DMS79 treated with DMSO at 0.1 percent for 48 hours (cell line): ENCODE data around the gene HDAC3.
A peak's percentile ranks its signal among the peaks of the same experiment; 100 is the strongest.

Experiments
- DNase-seq: peaks from one replicate; lab custom pipeline; 2025; lab: John Stamatoyannopoulos, UW

HDAC3 gene

DNA sequence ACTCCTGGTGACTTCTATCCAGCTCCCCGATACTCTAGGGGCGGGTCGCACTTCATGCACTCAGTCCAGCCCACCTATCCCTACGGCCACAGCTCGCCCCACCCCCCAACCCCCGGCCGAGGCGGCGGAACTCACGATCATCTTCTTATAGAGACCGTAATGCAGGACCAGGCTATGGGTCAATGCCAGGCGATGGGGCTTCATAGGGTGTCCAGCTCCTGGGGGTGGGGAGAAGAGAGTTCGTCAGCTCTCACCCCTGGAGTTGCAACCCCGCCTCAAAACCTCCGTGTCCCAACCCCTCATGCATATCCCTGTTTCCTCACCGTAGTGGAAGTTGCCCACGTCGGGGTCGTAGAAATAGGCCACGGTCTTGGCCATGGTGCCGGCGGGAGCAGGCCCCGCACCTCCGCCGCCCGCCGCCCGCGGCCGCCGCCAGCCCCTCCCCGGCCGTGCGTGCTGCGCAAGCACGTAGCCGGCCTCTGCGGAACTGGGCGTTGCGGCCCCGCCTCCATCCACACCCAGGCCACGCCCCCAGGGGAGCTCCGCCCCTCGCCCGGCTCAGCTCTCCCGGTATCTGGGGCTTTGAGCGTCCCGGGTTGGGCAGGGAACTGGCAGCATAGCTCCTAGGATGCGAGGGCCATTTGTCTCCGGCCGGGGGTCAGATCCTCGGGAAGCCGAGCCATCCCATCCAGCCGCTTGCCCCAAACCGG lies at the start of gene HDAC3, which contains the start of gene RELL2:
Gene HDAC3 (minus strand): TSS at position 437 of the 710 bp plus-strand sequence. CDS start 59 bp downstream, at position 378.
Gene RELL2 (plus strand): TSS at position 585 of the 710 bp plus-strand sequence. CDS start 1,229 bp downstream, outside the sequence.
- DNase-seq, result peak; percentile 59

DNA sequence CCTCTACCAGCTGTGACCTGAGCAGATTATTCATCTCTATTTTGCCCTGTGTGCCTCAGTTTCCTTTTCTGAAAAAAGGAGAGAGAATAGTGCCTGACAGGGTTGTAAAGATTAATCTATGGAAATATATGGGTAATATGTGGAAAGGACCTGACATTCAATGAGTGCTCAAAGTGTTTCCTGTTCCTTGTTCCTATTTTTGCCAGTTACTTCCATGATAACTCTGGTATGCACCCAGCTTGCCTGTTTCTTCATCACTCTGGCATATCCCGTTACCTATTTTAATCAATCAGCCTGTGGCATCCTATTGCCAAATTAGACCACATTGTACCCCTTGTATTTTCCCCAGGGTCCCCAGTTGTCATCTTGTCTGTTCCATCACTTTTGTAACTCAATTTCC lies 48.9 kb upstream of the HDAC3 start:
- no peak for DNase-seq

DNA sequence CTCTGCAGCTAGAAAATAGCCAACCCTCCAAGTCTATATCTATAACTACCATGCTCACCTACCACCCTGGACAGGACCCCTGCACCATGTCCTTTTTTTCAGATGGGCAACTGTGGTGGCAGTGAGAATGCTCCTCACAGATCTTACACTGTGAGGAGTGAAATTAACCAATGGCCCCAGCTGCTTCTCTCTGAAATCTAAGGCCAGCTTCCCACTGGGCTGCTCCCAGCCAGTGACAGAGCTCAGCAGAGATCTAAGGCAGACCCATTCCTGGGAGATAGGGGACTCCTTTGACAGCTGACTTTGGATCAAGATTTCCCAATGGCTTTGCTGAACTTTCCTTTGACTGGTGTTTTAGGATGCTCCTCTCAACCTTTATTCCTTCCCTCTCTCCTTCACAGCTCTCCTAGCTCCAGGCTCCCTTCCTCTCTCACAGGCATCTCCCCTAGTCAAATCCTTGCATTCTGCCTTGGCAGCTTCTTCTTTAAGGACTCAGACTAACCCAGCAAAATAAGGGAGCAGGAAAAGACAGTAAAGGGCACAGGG lies 47.0 kb upstream of the HDAC3 start:
- no peak for DNase-seq

DNA sequence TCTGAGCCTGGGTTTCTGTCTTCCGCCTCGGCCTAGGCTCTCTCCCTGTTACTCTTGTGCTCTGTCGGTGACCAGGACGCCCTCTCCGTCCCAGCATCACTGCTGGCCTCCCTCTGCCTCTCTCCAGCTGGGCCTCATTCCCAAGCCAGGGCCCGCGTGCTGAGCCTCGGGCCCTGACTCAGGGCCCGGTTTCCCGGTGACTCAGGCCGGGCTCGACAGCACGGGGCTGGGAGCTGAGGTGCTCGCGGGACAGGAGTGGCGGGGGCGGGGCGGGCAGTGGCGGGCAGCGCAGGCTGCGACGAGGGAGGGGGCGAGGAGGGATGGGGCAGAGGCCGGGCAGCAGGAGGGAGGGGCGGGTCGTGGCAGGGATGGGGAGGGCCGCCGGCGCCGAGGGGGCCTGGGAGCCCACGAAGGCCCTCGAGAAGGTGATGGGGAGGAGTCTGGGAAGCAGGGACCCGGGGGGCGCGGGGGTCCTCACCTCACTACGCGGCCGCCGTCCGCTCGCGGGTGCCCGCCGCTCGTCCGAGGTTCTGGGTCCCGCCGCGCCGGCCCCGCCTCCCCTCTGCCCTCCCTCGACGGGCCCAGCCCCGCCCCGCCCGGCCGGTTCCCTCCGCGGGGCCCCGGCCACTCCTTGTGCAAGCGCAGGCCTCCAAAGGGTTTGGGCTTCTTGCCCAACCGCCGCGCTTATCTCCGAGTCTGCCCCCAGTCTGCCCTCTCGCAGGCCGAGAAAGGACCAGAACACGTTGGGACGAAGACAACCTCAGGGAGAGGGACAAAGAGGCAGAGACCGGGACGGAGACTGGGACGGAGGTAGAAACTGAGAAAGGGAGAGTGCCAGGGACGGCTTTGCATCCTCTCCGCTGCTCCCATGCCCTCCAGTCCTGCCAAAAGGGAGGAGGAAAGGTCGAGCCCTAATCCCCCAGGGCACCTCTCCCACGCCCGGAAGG lies 45.3 kb upstream of the HDAC3 start, which contains the start of gene ARAP3:
Gene ARAP3 (minus strand): TSS at position 536 of the 947 bp plus-strand sequence. CDS start 1,744 bp downstream, outside the sequence.
- peak; percentile 11 for DNase-seq

DNA sequence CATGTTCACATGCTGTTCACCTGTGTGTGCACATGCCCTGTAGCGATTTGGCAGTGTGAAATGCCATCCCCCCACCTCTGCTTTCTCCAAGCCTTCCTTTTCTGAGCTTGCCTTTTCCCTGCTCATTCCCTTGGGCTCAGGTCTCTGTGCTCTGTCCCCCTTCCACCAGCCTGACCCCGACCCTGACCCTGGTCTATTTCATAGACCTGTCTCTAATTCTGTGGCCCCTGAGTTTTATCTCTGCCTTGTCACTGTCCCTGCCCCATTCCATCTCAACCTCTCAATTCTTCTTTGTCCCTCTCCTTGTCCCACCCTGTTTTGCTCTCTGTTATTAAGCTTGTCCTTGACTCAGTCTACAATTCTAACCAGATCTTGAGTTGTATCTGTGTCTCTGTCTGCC lies 44.6 kb upstream of the HDAC3 start:
- DNase-seq, result no peak

DNA sequence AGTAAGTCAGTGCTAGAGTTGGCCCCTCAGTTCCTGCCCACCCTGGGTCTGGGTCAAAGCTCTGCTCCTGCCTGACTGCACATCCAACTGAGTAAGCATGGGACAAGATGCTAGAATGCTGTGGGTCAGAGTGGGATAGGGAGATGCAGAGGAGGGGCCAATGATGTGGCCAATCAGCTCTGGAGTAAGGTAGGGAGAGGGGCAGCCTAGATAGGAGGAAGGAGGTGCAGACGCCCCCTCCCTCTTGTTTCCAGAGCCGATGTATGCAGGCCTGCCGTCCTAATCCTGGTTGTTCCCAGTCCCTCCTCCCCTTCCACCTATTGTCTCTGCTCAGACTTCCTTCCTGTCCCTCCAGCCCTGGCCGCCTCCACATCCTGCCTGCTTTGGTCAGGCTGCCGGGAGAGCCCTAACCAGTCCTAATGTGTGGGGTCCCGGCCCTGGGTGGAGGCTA lies 44.1 kb upstream of the HDAC3 start:
- no peak for DNase-seq

DNA sequence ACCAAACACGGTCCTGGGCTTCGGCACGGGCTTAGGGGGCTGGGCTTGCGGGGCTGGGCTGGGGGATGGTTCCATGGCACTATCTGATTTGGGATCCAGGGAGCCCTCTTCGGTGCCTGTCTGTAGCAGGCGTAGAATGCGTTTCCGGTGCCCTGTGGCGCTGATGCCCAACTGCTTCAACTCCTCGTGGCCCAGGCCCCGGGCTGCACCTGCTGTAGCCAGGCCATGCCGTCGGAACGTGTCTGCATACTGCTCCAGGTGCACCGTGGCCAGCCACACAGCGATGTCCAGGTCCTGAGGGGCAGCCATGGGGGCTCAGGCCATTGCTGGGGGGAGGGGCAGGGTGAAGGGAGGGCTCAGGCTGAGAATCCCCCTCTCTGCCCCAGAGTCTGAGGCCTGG lies 43.5 kb upstream of the HDAC3 start:
- no peak for DNase-seq

DNA sequence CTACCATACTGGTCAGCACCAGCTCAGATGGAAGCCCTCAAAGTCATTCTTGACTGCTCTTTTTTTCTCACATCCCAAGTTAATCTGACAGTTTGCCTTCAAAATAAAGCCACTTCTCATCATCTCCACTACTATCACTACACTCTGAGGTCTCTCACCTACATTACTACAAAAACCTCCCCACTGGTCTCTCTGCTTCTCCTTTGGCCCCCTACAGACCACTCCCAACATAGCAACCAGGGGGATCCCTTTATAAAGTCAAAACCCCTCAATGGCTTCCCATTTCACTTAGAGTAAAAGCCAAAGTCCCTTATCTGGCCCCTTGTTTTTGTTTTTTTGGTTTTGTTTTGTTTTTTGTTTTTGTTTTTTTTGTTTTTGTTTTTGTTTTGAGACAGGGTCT lies 40.8 kb upstream of the HDAC3 start:
- no peak for DNase-seq

DNA sequence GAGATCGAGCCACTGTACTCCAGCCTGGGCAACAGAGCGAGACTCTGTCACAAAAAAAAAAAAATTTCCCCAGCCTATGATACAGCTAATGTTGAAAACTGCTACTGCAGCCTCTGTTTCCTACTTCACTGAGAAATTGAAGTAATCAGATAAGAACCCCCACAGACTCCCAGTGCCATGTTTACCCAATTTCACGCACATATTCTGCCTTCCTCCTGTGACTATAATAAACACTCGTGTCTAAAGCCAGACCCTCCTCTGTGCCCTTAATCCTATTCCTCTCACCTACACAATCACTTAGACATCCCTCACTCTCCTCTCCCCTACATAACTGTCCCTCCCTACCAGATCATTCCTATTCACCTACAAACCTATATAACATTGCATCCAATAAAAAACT lies 39.0 kb upstream of the HDAC3 start:
- DNase-seq, result no peak

DNA sequence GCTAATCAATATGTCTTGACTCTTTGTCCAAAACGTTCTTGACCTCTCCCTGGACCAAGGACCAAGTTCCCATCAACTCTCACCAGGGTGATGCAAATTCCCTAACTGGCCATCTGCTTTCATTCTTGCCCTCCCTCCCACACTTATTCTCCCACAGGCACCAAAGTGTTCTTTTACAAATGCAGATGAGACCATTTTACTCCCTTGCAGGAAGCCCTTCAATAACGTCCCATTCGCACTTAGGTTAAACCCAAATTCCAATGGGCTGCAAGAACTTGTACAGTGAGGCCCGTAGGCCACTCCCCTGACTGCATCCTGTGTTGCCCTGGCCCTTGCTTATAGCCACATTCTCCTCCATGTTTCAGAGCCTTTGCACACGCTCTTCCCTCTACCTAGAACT lies 38.1 kb upstream of the HDAC3 start:
- DNase-seq, result no peak

DNA sequence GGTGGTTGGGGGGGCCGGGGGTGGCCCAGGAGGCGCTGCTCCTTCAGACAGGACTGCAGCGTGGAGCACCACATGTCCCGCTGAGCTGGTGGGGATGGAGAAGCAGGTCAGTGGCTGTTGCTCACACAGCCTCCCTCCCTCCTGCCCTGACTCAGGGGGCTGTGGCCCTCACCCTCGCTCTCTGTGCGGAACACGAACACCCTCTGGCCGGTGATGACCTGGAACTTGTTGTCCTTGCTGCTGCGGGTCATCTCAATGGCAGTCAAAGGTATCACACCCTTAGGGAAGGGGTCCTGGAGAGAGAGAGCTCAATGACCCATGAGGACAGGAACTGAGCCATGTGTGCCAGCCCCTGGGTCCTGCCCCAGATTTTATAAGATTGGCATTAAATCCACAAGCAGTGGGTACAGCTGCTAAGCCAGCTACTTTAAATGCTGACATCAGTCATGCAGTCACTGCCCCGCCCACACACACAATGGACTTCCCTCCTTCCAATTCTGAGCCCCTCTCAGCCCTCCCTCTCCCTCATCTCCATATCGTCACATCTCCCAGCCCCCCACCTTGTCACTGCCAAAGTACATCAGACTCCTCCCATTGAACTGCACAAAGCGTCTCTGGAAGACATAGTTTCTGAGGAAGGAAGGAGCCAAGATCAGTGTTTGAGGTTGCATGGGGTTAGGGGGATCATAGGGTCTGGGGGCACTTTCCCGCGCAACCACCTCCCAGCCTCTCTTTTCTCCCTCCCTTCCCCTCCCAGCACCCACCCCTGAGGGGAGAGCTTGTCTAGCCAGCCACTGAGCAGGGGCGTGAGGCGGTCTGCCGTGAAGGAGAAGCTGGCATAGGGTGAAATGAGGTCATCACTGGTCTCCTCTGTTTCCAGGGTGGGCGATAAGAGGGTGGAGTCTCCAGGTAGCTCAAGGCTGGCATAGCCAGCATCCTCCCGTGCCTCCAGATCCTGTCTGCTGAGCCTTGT lies 36.5 kb upstream of the HDAC3 start:
- DNase-seq, result no peak

DNA sequence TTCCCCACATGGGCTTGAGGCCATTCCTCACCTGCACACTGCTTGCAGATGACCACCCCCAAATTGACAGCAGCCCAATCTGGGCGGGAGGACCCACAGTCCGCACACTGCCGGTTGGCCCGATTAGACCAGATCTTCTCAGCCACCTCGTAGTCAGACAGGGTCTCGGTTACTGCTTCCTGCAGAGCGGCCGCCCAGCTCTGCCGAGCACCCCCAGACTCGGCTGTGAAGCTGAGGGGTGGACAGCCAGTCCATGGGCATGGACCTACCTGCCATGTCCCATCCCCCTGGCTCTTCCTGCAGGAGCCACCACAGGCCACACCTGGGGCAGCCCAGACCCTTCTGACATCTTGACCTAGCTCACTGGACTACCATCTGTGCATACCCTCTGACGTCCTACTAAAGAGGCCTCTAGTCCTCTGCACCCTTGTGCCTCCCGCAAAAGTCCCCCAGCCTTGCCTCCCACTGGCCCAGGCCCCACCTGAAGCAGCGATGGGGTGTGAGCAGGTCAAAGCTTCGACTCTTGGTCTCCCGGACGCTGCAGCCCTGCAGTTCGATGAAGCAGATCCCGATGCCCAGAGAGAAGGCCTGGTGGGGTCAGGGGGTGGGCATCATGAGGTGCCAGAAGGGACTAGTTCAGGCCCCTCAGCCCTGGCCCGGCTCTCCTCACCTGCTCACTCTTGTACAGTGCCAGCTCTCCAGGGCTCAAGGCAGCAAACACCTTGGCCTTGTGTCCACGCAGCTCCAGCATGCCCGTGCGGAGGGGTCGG lies 35.6 kb upstream of the HDAC3 start:
- DNase-seq, result no peak

DNA sequence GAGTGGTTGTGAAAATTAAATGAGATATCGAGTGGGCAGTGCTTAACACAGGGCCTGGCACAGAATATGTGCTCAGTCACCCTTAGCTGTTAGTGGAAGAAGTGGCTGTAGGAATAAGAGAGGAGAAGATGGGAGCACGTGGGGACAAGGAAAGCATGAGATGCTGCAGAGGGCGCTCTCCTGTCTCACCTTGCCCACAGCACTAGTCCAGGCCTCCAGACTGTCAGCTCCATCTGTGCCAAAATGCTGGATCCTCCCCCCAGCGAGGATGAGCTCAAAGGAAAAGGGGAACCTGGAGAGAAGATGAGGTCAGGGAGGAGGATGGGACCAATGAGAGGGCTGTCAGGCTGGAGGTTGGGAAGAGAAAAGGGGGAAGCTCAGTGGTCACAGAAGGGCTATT lies 32.9 kb upstream of the HDAC3 start:
- no peak for DNase-seq

DNA sequence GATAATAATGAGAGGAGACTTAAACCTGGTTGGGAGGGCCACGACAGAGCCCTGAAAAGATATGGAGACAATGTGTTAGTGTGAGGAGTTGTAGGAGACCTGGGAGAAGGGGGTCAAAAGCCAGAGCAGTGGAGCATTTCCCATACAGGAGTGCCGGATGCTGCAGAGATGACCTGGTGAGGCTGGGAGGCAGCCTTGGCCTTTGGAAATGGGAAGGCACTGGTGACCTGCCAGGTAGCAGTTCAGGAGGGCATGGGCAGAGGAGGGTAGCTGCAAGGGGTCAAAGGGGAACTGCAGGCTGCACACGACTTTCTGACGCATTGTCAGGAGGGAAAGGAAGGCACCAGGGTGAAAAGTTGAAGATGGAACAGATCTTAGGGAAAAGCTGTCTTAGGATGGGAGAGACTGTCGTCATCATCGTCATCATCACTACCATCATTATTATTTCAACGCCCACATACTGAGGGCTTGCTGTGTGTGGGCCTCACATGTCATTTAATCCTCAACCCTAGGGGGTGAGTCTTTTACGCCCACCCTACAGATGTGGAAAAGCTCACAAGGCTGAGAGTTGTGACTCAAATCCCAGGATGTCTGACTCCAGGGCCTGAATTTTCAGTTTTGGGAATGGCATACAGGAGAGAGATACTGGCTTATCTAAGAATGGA lies 32.1 kb upstream of the HDAC3 start:
- DNase-seq, result no peak

DNA sequence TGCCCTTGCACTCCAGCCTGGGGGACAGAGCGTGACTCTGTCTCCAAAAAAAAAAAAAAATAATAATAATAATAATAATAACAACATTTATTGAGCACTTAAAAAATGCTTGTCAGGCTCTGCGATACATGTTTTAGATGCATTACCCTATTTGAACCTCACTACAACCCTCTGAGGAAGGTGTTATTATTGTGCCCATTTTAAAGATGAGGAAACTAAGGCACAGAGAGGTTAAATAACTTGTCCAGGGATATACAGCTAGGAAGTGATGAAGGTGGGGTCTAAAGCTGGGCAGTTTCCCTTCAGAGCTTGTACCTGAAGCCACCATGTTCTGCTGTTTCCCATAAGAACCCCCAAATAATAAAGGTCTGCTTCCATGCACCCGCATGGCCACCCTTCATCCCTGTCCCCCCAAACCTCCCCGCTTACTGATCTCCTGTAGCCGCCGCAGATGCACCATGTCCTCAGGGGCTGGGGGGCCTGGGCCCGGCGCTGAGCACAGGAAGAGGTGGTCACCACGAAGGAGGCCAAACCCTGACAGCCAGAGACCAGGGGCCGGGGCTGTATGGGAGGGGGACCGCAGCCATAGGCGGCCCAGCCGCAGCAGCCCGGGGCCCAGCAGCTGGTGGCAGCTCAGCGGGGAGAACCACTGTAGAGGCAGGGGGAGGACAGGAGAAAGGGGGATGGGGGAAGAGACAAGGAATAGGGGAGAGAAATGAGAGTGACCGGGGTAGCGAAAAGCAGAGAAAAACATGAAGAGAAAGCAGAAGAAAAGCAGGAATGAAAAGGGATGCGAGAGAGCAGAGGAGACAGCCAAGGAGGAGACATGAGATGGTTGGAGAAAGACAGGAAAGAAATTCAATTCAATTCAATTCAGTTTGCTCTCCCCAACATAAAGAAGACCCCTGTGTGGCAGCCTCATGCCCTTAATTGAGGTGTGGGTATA lies 29.6 kb upstream of the HDAC3 start:
- DNase-seq, result no peak

DNA sequence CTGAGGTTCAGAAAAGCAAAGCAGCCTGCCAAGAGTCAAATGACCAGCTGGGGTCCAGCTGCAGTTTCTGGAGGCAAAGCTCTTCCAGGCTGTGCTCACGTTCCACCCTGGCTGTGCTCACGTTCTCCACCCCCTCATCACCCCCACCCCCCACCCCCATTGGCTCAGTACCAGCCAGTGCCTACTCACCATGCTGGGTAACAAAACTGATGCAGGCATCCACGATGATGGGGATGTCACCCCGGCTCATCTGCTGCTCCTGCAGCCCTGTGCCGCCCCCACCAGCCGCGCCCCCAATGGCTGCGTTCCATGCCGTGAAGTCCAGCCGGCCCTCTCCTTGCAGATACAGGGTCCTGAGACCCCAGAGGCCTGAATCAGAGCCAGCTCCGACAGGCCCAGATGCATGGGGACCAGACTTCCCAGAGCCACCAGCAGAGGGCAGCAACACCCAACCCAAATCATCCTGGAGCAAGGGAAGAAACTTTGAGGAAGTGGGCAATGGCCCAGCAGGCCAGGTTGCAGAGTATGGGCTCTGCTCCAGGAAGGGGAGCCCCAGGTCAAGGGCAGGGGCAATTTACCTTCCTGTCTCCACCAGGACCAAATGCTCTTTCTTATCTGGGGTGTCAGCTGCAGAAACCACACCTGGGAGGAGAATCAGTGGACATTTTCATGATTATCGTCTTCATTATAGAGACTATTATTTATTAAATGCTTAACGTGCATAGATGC lies 28.2 kb upstream of the HDAC3 start:
- peak; percentile 19 for DNase-seq

DNA sequence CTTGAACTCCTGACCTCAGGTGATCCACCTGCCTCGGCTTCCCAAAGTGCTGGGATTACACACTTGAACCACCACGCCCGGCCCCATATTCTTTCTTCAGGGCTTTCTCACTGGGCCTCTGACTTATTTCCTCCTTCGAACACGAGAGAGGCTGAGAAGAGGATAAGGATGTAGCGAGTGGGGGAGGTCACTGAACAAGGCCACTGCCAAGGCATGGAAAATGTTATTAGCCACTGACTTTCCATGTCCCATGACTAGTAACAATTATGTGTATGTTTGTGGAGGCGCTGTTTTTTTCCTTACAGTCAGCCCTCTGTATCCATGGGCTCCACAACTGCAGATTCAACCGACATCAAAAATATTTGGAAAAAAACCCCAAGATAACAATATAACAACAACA lies 26.9 kb upstream of the HDAC3 start:
- no peak for DNase-seq

DNA sequence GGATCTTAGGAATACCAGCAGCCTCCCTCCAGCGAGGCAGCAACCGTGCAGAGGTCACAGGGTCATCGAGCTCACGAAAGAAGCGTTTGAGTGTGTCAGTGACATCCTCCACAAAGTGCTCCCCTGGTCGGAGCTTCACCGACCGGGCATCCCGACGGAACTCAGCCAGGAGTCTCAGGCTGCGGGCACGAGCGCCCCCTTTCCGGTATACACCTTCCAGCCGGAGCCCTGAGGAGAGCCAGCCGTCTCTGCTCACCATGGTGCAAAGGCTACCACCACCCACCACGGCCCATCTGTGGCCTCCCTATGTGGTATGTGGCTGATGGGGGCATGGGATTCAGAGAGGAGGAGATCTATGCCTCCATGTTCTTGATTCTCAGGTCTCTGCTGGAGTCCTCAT lies 25.4 kb upstream of the HDAC3 start:
- no peak for DNase-seq
